Psoas muscle (tissue), 8 donors: ENCODE results near the gene PF4V1. TPM values are rescaled to one million over a fixed set of nuclear protein-coding genes. Genes with fewer than 3 reads are reported as not detected.

Experiments
- ATAC-seq, 4 donors: fragments of 200-7000 bp; cut with Tn5 transposase; one replicate each; pipeline ENCODE4 v1.9.1; 2020; ENCODE audit warnings: moderate library complexity in 3 of 4, mild to moderate bottlenecking in 2 of 4
- DNase-seq, 2 donors: peaks; one replicate each; pipeline ENCODE4 v3.0.0-alpha.2; 2020
- H3K27ac ChIP-seq: fragments of 200-600 bp; one replicate; pipeline ENCODE4 v1.8.0; 2022
- H3K27me3 ChIP-seq, 3 donors: fragments of 200-600 bp in 1 of 3; one replicate each; pipeline versions ENCODE4 v1.6.1 to v1.8.0; 2013 to 2022; ENCODE audit warnings: low read length in 2 of 3, mild to moderate bottlenecking in 2 of 3, moderate library complexity in 1 of 3; ENCODE audit not compliant: insufficient read depth in 3 of 3
- H3K36me3 ChIP-seq, 2 donors: fragments of 200-600 bp in 1 of 2; one replicate each; pipeline versions ENCODE4 v1.6.1 to v1.8.0; 2013 to 2022; ENCODE audit warnings: low read depth in 1 of 2, mild to moderate bottlenecking in 1 of 2, moderate library complexity in 1 of 2; ENCODE audit not compliant: insufficient read depth in 1 of 2
- H3K4me1 ChIP-seq: fragments of 200-600 bp; one replicate; pipeline ENCODE4 v1.8.0; 2022
- H3K4me3 ChIP-seq: fragments of 200-600 bp; one replicate; pipeline ENCODE4 v1.8.0; 2022; ENCODE audit warnings: mild to moderate bottlenecking
- H3K9me3 ChIP-seq: fragments of 200-600 bp; one replicate; pipeline ENCODE4 v1.8.0; 2022
- CTCF ChIP-seq: fragments of 200-600 bp; IDR thresholded peaks from one replicate; pipeline ENCODE4 v1.8.0; 2022; ENCODE audit warnings: antibody characterized with exemption
- WGBS, 3 donors: extraction: QIAGEN DNeasy Blood & Tissue Kit; methylation state at CpG; one replicate each; pipeline versions ENCODE4 v1.1.6 to v1.1.7; 2013; 5-methylcytosine and 5-hydroxymethylcytosine counted together
- intact Hi-C, 2 donors: fragments of 100-400 bp; cut with DNase I; formaldehyde crosslinking; loops; one replicate each; pipeline versions ENCODE4 v1.11.0 to v1.14.2; 2022
- polyA plus RNA-seq, 3 donors: library from polyadenylated mRNA; stranded (reverse); fragments of 200-250 nt; gene quantifications; one replicate each; pipeline ENCODE4 v1.2.3, GENCODE V29; 2013
- total RNA-seq, 4 donors: library from RNA; stranded (reverse); fragmentation: NEBNext Ultra II Directional in 2 of 4; extraction: Animal tissue kit (Norgen Biotek cat#: 25700) in 2 of 4; gene quantifications; one replicate each; pipeline versions ENCODE4 v1.2.1 to v1.2.4, GENCODE V29; 2021 to 2023
- donor health status: healthy with polysubstance abuse.
- donor health status: DM: no; HTN: no; CAD: no; lungs with moderate emphysema.
- donor health status: Bipolar disorder and iron deficiency.
- donor health status: healthy.
- donor health status: DM: yes; HTN: yes; CAD: no.
- donor health status: DM: no; HTN: no; CAD: no.
- donor health status: DM: no; HTN: no; CAD: no.
- donor health status: DM: yes; HTN: yes; CAD: no.

PF4V1 gene
- total and polyA plus RNA-seq, 7 donors = 0.14 TPM; not detected in 6

DNA sequence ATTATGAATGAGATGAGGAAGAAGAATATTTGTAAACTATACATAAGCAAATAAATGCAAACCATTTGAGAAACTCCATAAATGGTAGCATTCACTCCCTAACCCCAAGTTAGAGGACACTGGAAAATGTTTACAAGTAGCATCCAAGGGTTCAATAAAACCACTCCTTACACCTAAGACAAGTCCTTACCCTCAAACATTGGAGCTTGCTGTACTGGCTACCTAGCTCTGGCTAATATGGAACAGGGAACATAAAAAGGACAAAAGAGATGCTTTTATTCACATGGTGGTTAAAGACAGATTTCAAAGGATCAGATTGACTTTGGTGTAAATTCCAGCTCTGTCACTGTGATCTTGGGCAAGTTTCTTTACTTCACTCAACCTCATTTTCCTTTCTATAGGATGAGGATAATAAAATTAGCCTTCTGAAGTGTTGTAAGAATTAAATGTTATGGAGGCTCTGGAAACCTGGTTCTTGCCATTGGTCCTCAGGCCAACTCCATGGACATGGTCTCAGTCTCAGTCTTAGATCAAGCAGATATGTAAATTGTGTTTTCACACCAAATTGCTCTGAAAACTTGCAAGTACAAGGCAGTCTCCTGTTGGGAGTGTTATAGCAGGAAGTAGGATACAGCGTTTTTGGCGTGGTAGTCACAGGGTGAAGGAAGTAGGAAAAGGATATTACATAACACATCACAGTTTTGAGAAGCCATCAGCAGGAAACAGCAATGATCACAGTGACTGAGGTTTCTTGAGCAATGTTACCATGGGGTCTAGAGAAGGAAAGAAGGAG, 19.4 kb downstream of the PF4V1 start:
- H3K4me1 ChIP-seq = no peaks in the 10 kb centered on the region
- H3K27ac ChIP-seq = no peak overlapping the region
- no peaks in the 10 kb centered on the region for H3K36me3 ChIP-seq
- DNase-seq = no peak
- peaks cover 0 to 10% (median 10%) of the 10 kb centered on the region in 3 donors for H3K27me3 ChIP-seq
- no peak overlapping the region for H3K4me3 ChIP-seq
- intact Hi-C loops = no loop called here
- H3K9me3 ChIP-seq = no peaks in the 10 kb centered on the region
- 44 to 66% (median 63%) methylated on average over 2 of the region's 2 CpGs for WGBS, 3 donors
- no peak for ATAC-seq
- no peak for TF ChIP-seq CTCF

DNA sequence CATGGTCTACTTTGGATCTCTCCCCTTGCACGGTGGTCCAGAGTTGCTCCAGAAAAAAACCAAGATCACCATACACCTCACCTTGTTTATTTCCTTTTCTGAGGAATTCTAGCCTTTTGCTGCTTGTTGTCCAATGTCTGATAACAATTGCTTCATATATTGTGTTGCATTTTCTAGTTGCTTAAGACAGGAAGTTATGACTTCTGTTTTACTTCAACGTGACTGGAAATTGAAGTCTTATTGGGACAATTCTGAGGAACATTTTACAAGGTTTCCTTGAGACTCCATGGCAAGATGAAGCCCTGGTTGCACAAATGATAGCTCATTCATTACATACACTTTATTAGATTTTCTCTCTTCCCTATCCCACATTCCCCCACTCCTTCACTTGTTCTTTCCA, 21.3 kb downstream of the PF4V1 start:
- Histone ChIP-seq H3K9me3 (no peaks in the 10 kb centered on the region), H3K4me3 (no peak overlapping the region), H3K36me3 (no peaks in the 10 kb centered on the region), H3K4me1 (no peaks in the 10 kb centered on the region), H3K27ac (no peak overlapping the region), H3K27me3 (peaks cover 0 to 5% (median 3%) of the 10 kb centered on the region in 3 donors)
- intact Hi-C loops = no loop called here
- 78 to 85% (median 82%) methylated on average over 2 of the region's 2 CpGs for WGBS, 3 donors
- no peak for TF ChIP-seq CTCF
- DNase-seq (no peak), ATAC-seq (no peak)

DNA sequence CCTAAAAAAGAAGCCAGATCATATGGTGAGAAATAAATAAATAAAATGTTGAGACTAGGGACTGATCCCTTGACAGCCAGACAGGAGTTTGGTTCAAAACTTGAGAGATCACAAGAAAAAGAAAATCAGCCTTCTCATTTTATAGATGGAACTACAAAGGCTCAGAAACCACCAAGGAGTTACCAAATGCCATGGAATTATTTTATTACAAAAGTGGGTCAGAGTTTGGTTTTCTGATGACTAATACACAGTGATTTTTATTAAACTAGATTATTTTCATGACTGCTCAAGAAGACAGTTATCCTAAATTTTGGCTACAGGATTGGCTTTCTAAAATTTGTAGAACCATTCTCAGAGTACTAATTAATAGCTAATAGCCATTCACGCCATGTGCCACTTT, 22.3 kb downstream of the PF4V1 start:
- Histone ChIP-seq H3K27me3 (no peaks in the 10 kb centered on the region), H3K4me3 (no peak overlapping the region), H3K36me3 (no peaks in the 10 kb centered on the region), H3K27ac (no peak overlapping the region), H3K9me3 (no peaks in the 10 kb centered on the region), H3K4me1 (no peaks in the 10 kb centered on the region)
- ATAC-seq = no peak
- 90 to 92% (median 91%) methylated on average over 1 of the region's 1 CpG for WGBS, 3 donors
- no peak for DNase-seq
- intact Hi-C loops = no loop called here
- TF ChIP-seq CTCF = no peak

GRCh38 chr4:73883306-73883705, 30.2 kb downstream of the PF4V1 start:
- Histone ChIP-seq H3K27me3 (peaks cover 0 to 2% (median 0%) of the 10 kb centered on the region in 3 donors), H3K27ac (no peak overlapping the region), H3K4me3 (no peak overlapping the region), H3K36me3 (no peaks in the 10 kb centered on the region), H3K9me3 (no peaks in the 10 kb centered on the region), H3K4me1 (no peaks in the 10 kb centered on the region)
- 43 to 68% (median 49%) methylated on average over 1 of the region's 1 CpG for WGBS, 3 donors
- intact Hi-C loops = no loop called here
- no peak for TF ChIP-seq CTCF
- ATAC-seq = no peak
- no peak for DNase-seq
